ENCODE data around the gene ASTN2.

- no peak for TF ChIP-seq CTCF (IDR thresholded peaks at IDR 0.05 in 8 of 11, conservative IDR thresholded peaks at IDR 0.05 in 3 of 11)
- TF ChIP-seq POLR2A (IDR thresholded peaks at IDR 0.05), result no peak
These were observed 448.7 kb downstream of the ASTN2 start for GRCh38 chr9:116966199-116966598.

Measured in spleen (tissue), 7 donors.